CD4-positive, alpha-beta T cell treated with Interleukin-10 for 1 hour (primary cell): ENCODE results near the gene OR10V1.
"Not testable (repeated sequence)": the region's sequence is repeated elsewhere in the genome, so short reads cannot be mapped to it uniquely, and the experiment has no call there.

ENCODE experiments used
- DNase-seq: peaks from one replicate; pipeline ENCODE4 v3.0.0-alpha.2; 2020

OR10V1 gene

GRCh38 chr11:59708537-59708936 lies 5.1 kb downstream of the OR10V1 start:
- no peak for DNase-seq

GRCh38 chr11:59707371-59707770 lies 6.3 kb downstream of the OR10V1 start:
- DNase-seq, result no peak

GRCh38 chr11:59706518-59707285 lies 6.9 kb downstream of the OR10V1 start:
- DNase-seq, result no peak

- DNase-seq, result no peak
Measured at GRCh38 chr11:59705294-59705693, 8.4 kb downstream of the OR10V1 start.

GRCh38 chr11:59703515-59703914 lies 10.1 kb downstream of the OR10V1 start:
- not testable (repeated sequence) for DNase-seq

GRCh38 chr11:59700157-59700556 lies 13.5 kb downstream of the OR10V1 start:
- not testable (repeated sequence) for DNase-seq

GRCh38 chr11:59698506-59698905 lies 15.1 kb downstream of the OR10V1 start:
- no peak for DNase-seq

- no peak for DNase-seq
Measured at GRCh38 chr11:59692915-59693314, 20.7 kb downstream of the OR10V1 start.

GRCh38 chr11:59691156-59691555 lies 22.5 kb downstream of the OR10V1 start:
- no peak for DNase-seq

- no peak for DNase-seq
Measured at GRCh38 chr11:59689015-59689414, 24.6 kb downstream of the OR10V1 start.

GRCh38 chr11:59681260-59681725 lies 32.4 kb downstream of the OR10V1 start:
- not testable (repeated sequence) for DNase-seq

- peak; percentile 72 for DNase-seq
Measured at GRCh38 chr11:59680287-59681154, 33.1 kb downstream of the OR10V1 start.

- no peak for DNase-seq
Measured at GRCh38 chr11:59679347-59679746, 34.3 kb downstream of the OR10V1 start.

- DNase-seq, result no peak
Measured at GRCh38 chr11:59678813-59679165, 34.9 kb downstream of the OR10V1 start.

GRCh38 chr11:59678118-59678812 lies 35.4 kb downstream of the OR10V1 start:
- DNase-seq, result no peak

GRCh38 chr11:59676205-59676604 lies 37.4 kb downstream of the OR10V1 start:
- no peak for DNase-seq

- DNase-seq, result no peak
Measured at GRCh38 chr11:59674291-59674690, 39.4 kb downstream of the OR10V1 start.

- no peak for DNase-seq
Measured at GRCh38 chr11:59673291-59673690, 40.4 kb downstream of the OR10V1 start.

GRCh38 chr11:59671471-59671870 lies 42.2 kb downstream of the OR10V1 start:
- DNase-seq, result no peak

GRCh38 chr11:59669611-59670009 lies 44.0 kb downstream of the OR10V1 start:
- no peak for DNase-seq

- peak; percentile 99 for DNase-seq
Measured at GRCh38 chr11:59668950-59669610, 44.6 kb downstream of the OR10V1 start, which contains the start of gene PATL1. PATL1 (minus strand) TSS chr11:59669037; CDS start chr11:59668895, 142 bp downstream.

- peak; percentile 84 for DNase-seq
Measured at GRCh38 chr11:59668188-59668949, 45.3 kb downstream of the OR10V1 start.
